K562 (cell line): ENCODE data around the gene TMEM245. TPM values are rescaled to one million over a fixed set of nuclear protein-coding genes. Genes with fewer than 3 reads are reported as not detected.
A peak's percentile ranks its signal among the peaks of the same experiment; 100 is the strongest.

ENCODE experiments used
- ATAC-seq: fragments of 200-7000 bp; cut with Tn5 transposase; 3 replicates; pipeline ENCODE4 v1.9.1; 2020; ENCODE audit warnings: moderate library complexity
- BruUV-seq: library from RNA; stranded (reverse); fragments of 400-500 nt; replicated peaks from 2 replicates; lab custom pipeline; 2021; lab: Mats Ljungman, UMichigan
- CTCF ChIA-PET: fragments of 300-600 bp; formaldehyde crosslinking; extraction: SDS; loops from one replicate; lab custom pipeline; 2021; ENCODE audit warnings: low intra/inter-chr PET ratio; lab: Yijun Ruan, JAX
- POLR2A ChIA-PET: fragments of 300-600, 350-650 bp; sonication (Branson Sonifier 250); formaldehyde crosslinking; extraction: SDS; loops from one replicate; lab custom pipeline; 2021; ENCODE audit warnings: antibody characterized with exemption, inconsistent platforms; lab: Yijun Ruan, JAX
- DNase-seq, 4 experiments: peaks; one replicate each; pipeline versions ENCODE4 v3.0.0 to v3.0.0-alpha.2; 2011 to 2018; ENCODE audit warnings: low spot score in 3 of 4, mixed read lengths in 3 of 4; ENCODE audit errors: extremely low read depth in 1 of 4
- FAIRE-seq: peaks from 2 replicates; lab custom pipeline; 2011; peaks lifted over from hg19 to GRCh38; lab: Jason Lieb, UNC
- H2AFZ ChIP-seq: 2 replicates; pipeline ENCODE4 v1.6.0; 2011; ENCODE audit warnings: low read depth, low read length, control low read depth, inconsistent platforms
- H3K27ac ChIP-seq: fragments of 200-600 bp; 3 replicates; pipeline ENCODE4 v1.8.0; 2011; ENCODE audit warnings: low read depth, mild to moderate bottlenecking, control low read depth, inconsistent platforms, low read length, moderate library complexity, mixed read lengths; ENCODE audit errors: extremely low read depth
- H3K27me3 ChIP-seq, 2 experiments: fragments of 300-600 bp in 1 of 2; 2 replicates in 1 of 2; 3 replicates in 1 of 2; pipeline versions ENCODE4 v1.6.0 to v1.8.0; 2011; ENCODE audit warnings: inconsistent platforms in 2 of 2, low read length in 2 of 2, mild to moderate bottlenecking in 1 of 2, mixed read lengths in 1 of 2, moderate library complexity in 1 of 2; ENCODE audit not compliant: control insufficient read depth in 2 of 2, insufficient read depth in 2 of 2
- H3K36me3 ChIP-seq: fragments of 300-600 bp; 3 replicates; pipeline ENCODE4 v1.8.0; 2011; ENCODE audit warnings: mild to moderate bottlenecking, low read length, inconsistent platforms; ENCODE audit not compliant: control insufficient read depth, insufficient read depth
- H3K4me1 ChIP-seq, 2 experiments: fragments of 200-600 bp in 1 of 2; replicated peaks in 1 of 2; 2 replicates in 1 of 2; 3 replicates in 1 of 2; pipeline versions ENCODE4 v1.5.1 to v1.8.0; 2011; ENCODE audit warnings: inconsistent platforms in 2 of 2, low read length in 2 of 2, mild to moderate bottlenecking in 1 of 2, mixed read lengths in 1 of 2, moderate library complexity in 1 of 2; ENCODE audit not compliant: control insufficient read depth in 2 of 2, insufficient read depth in 2 of 2
- H3K4me2 ChIP-seq: 2 replicates; pipeline ENCODE4 v1.6.1; 2011; ENCODE audit warnings: low read length, control low read depth, inconsistent platforms, mixed read lengths; ENCODE audit not compliant: insufficient read depth
- H3K4me3 ChIP-seq: fragments of 200-600 bp; sonication (generic), shearing (Covaris generic); 2 replicates; pipeline ENCODE4 v1.5.1; 2016; ENCODE audit warnings: control low read depth, inconsistent platforms
- H3K79me2 ChIP-seq: fragments of 200-600 bp; 3 replicates; pipeline ENCODE4 v1.8.0; 2011; ENCODE audit warnings: low read length, inconsistent platforms; ENCODE audit not compliant: control insufficient read depth, insufficient read depth
- H3K9ac ChIP-seq, 2 experiments: 2 replicates each; pipeline versions ENCODE4 v1.6.0 to v1.6.1; 2011; ENCODE audit warnings: low read depth in 2 of 2, low read length in 2 of 2, control low read depth in 1 of 2, inconsistent platforms in 1 of 2, mild to moderate bottlenecking in 1 of 2, mixed read lengths in 1 of 2; ENCODE audit not compliant: insufficient read depth in 1 of 2
- H3K9me1 ChIP-seq: one replicate; pipeline ENCODE4 v1.6.0; 2011; ENCODE audit warnings: inconsistent platforms, mild to moderate bottlenecking, low read length, moderate library complexity; ENCODE audit not compliant: control insufficient read depth, insufficient read depth
- H3K9me3 ChIP-seq: replicated peaks from 2 replicates; pipeline ENCODE4 v1.5.1; 2011; ENCODE audit warnings: low read depth, low read length, inconsistent platforms; ENCODE audit not compliant: control insufficient read depth, insufficient read depth
- H4K20me1 ChIP-seq: replicated peaks from 2 replicates; pipeline ENCODE4 v1.6.1; 2011; ENCODE audit warnings: low read length, inconsistent platforms, mixed read lengths; ENCODE audit not compliant: control insufficient read depth, insufficient read depth
- EP400 ChIP-seq: fragments of 450-650 bp; IDR thresholded peaks from 2 replicates; pipeline ENCODE4 v1.6.1; 2017; ENCODE audit warnings: antibody characterized with exemption, mild to moderate bottlenecking, moderate library complexity
- HNRNPLL ChIP-seq: fragments of 200-400 bp; formaldehyde crosslinking; IDR thresholded peaks from 2 replicates; pipeline ENCODE4 v1.6.1; 2017; ENCODE audit warnings: low read length, low read depth, mild to moderate bottlenecking; ENCODE audit not compliant: poor library complexity, severe bottlenecking
- NR2C1 ChIP-seq, 2 experiments: fragments of 450-650 bp; IDR thresholded peaks; 2 replicates each; pipeline ENCODE4 v1.6.1; 2017; ENCODE audit warnings: mild to moderate bottlenecking in 2 of 2, antibody characterized with exemption in 1 of 2, inconsistent platforms in 1 of 2, missing compliant biosample characterization in 1 of 2, missing genetic modification characterization in 1 of 2
- NR2C2 ChIP-seq, 2 experiments: fragments of 200-800 bp in 1 of 2; sonication (Bioruptor generic) in 1 of 2; sonication (generic) in 1 of 2; formaldehyde crosslinking in 1 of 2; IDR thresholded peaks; 2 replicates each; pipeline versions ENCODE4 v1.6.1 to v1.8.0; 2016 to 2022; ENCODE audit warnings: mild to moderate bottlenecking in 1 of 2, missing compliant biosample characterization in 1 of 2, missing genetic modification characterization in 1 of 2, missing genetic modification reagents in 1 of 2
- RHOXF2B ChIP-seq: fragments of 250-450 bp; sonication (Bioruptor Pico); conservative IDR thresholded peaks from 2 replicates; pipeline ENCODE4 v1.5.1; 2021
- ZNF175 ChIP-seq: fragments of 200-800 bp; sonication (Bioruptor generic); IDR thresholded peaks from 2 replicates; pipeline ENCODE4 v1.6.1; 2016; ENCODE audit warnings: low read depth, mild to moderate bottlenecking, missing genetic modification characterization, missing compliant biosample characterization
- ZNF586 ChIP-seq: fragments of 450-650 bp; formaldehyde crosslinking; conservative IDR thresholded peaks from 2 replicates; pipeline ENCODE4 v1.4.0; 2020; ENCODE audit warnings: mild to moderate bottlenecking, moderate library complexity
- ZNF695 ChIP-seq: fragments of 450-650 bp; formaldehyde crosslinking; IDR thresholded peaks from 2 replicates; pipeline ENCODE4 v1.4.0; 2020; ENCODE audit warnings: mild to moderate bottlenecking, moderate library complexity
- ZNF830 ChIP-seq: fragments of 250-450 bp; sonication (Bioruptor Pico); IDR thresholded peaks from 2 replicates; pipeline ENCODE4 v1.5.0; 2021; ENCODE audit warnings: mild to moderate bottlenecking
- WGBS: fragments of 100-300 bp; shearing (Covaris generic); methylation state at CpG from one replicate; pipeline ENCODE4 v1.1.6; 2016; ENCODE audit warnings: low coverage, mixed read lengths; ENCODE audit not compliant: insufficient coverage; ENCODE audit errors: missing lambda C conversion rate; 5-methylcytosine and 5-hydroxymethylcytosine counted together
- in situ Hi-C: fragments of 300-500 bp; cut with MboI; formaldehyde crosslinking; loops from 4 replicates; pipeline ENCODE4 v1.15.0; 2018; ENCODE audit warnings: inconsistent platforms, mixed read lengths
- intact Hi-C: fragments of 100-400 bp; cut with micrococcal nuclease; formaldehyde crosslinking; loops from 2 replicates; pipeline ENCODE4 v1.14.2; 2022
- polyA plus RNA-seq, 8 experiments: library from polyadenylated mRNA; depleted of rRNA in 4 of 8; stranded (reverse) in 5 of 8; unstranded in 3 of 8; fragments of >200 nt; fragmentation: Nextera tagmentation in 2 of 8; fragmentation: Illumina TruSeq in 1 of 8; extraction: Ambion mirVana in 2 of 8; extraction: Trizol in 1 of 8; gene quantifications; 2 replicates each; pipeline versions ENCODE4 v1.2.1 to v1.2.3, GENCODE V29; 2011 to 2014; ENCODE audit warnings: inconsistent platforms in 1 of 8, missing spikeins in 1 of 8
- total RNA-seq, 7 experiments: library from RNA; depleted of rRNA in 6 of 7; stranded (reverse); fragments of >200 nt in 6 of 7; fragmentation: Illumina TruSeq in 2 of 7; extraction: Trizol in 2 of 7; gene quantifications; 2 replicates each; pipeline versions ENCODE4 v1.2.1 to v1.2.3, GENCODE V29; 2011 to 2021; ENCODE audit warnings: low replicate concordance in 1 of 7
- TF ChIP-seq, protein P1 (sequence below): fragments of 450-650 bp; IDR thresholded peaks from 2 replicates; pipeline ENCODE4 v1.6.1; 2017; ENCODE audit warnings: antibody characterized with exemption
- TF ChIP-seq, protein P2 (sequence below): fragments of 450-650 bp; IDR thresholded peaks from 2 replicates; pipeline ENCODE4 v1.6.1; 2017; ENCODE audit warnings: antibody characterized with exemption, mild to moderate bottlenecking

The TMEM245 gene
- total and polyA plus RNA-seq, 9 of the 15 experiments (the other 6 are each of a cell fraction or from before 2014, with no cell fraction given) = 8.5 to 43.2 (median 24.3) TPM

DNA sequence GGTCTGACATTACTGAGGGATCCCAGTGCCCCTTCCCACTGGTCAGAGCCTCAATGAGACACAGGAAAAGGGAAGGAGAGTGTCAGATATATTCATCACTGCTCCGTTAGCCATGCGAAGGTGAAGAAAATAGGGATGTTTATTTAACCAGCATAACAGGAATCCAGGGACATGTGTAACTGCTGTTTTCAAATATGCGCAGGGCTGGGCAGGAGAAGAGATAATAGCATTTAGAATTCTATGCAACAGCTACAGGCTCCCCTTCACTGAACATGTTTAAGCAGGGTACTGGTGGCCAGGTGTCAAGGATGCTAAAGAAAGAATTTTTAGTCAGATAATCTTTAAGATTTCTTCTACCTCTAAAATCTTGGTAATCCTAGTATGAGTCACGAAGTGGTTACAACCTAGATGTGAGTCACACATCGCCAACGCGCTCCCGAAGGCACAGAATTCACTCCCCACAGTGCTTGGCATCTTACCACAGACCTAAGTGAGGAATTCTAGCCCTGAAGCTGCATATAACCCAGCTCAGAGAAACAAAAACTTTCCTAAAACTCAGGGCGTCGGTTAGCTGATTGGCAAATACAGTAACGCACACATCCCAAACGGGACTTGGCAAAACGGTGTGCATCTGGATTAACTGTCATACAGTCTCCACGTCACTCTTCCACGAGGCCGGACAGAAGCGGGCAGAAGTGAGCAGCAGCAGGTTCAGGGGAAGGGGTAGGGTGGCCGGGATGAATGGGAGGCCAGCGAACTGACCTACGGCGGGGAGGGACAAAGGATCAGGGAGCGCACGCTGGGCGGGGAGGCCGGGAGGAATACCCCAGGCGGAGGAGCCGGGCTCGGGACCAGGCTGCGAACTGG is 107.5 kb downstream of the TMEM245 start:
- Histone ChIP-seq H3K27me3 (no peaks in the 10 kb centered on the region), H3K9me3 (no peaks in the 10 kb centered on the region), H3K27ac (peak overlapping the region; percentile 86), H3K9me1 (no peaks in the 10 kb centered on the region), H4K20me1 (no peaks in the 10 kb centered on the region; the same call in 1 of the 2 replicates), H2AFZ (peak overlapping the region; percentile 83), H3K79me2 (peaks cover 46% of the 10 kb centered on the region), H3K4me1 (peaks cover 20 to 37% of the 10 kb centered on the region in 2 experiments; a peak in 4 of 5 replicates), H3K9ac (peak overlapping the region; percentile 81 to 98), H3K4me3 (peak overlapping the region; percentile 81), H3K4me2 (peak overlapping the region; percentile 91), H3K36me3 (peaks cover 14% of the 10 kb centered on the region)
- intact Hi-C loops = loop anchor here (5.0 kb wide), 3 partner anchors 80 to 120 kb away; partner anchors contain the start of genes ABITRAM, ELP1 and TMEM245
- FAIRE-seq (peak; percentile 83), DNase-seq (peak in 3 of 4 experiments; percentile 23 to 66 (median 38)), ATAC-seq (peak; percentile 43)
- CTCF ChIA-PET = no interaction called here
- POLR2A ChIA-PET = interaction anchor here (0.6 to 1.4 kb wide), 5 partner anchors 17 to 1195 kb away, joined by 3 to 5 read pairs (median 3); no protein-coding TSS in a partner anchor
- TSS peak; percentile 38 for BruUV-seq
- WGBS = 5% methylated on average over 28 of the region's 29 CpGs
- in situ Hi-C loops = no loop called here
- TF ChIP-seq NR2C1 (IDR thresholded peaks at IDR 0.05) (no peak), NR2C1 (tag; IDR thresholded peaks at IDR 0.05) (no peak), HNRNPLL (no peak), ZNF830 (no peak), ZNF175 (CRISPR knock-in tag) (no peak), RHOXF2B (no peak), ZNF586 (CRISPR knock-in tag) (no peak), ZNF695 (CRISPR knock-in tag) (no peak), EP400 (0 out of 2 replicates have a peak, but pooled peaks have one; percentile 20), NR2C2 (CRISPR knock-in tag; IDR thresholded peaks at IDR 0.05) (no peak), NR2C2 (tag; IDR thresholded peaks at IDR 0.05) (no peak)
- TF ChIP-seq, protein P1, sequence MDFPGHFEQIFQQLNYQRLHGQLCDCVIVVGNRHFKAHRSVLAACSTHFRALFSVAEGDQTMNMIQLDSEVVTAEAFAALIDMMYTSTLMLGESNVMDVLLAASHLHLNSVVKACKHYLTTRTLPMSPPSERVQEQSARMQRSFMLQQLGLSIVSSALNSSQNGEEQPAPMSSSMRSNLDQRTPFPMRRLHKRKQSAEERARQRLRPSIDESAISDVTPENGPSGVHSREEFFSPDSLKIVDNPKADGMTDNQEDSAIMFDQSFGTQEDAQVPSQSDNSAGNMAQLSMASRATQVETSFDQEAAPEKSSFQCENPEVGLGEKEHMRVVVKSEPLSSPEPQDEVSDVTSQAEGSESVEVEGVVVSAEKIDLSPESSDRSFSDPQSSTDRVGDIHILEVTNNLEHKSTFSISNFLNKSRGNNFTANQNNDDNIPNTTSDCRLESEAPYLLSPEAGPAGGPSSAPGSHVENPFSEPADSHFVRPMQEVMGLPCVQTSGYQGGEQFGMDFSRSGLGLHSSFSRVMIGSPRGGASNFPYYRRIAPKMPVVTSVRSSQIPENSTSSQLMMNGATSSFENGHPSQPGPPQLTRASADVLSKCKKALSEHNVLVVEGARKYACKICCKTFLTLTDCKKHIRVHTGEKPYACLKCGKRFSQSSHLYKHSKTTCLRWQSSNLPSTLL = no peak
- TF ChIP-seq, protein P2, sequence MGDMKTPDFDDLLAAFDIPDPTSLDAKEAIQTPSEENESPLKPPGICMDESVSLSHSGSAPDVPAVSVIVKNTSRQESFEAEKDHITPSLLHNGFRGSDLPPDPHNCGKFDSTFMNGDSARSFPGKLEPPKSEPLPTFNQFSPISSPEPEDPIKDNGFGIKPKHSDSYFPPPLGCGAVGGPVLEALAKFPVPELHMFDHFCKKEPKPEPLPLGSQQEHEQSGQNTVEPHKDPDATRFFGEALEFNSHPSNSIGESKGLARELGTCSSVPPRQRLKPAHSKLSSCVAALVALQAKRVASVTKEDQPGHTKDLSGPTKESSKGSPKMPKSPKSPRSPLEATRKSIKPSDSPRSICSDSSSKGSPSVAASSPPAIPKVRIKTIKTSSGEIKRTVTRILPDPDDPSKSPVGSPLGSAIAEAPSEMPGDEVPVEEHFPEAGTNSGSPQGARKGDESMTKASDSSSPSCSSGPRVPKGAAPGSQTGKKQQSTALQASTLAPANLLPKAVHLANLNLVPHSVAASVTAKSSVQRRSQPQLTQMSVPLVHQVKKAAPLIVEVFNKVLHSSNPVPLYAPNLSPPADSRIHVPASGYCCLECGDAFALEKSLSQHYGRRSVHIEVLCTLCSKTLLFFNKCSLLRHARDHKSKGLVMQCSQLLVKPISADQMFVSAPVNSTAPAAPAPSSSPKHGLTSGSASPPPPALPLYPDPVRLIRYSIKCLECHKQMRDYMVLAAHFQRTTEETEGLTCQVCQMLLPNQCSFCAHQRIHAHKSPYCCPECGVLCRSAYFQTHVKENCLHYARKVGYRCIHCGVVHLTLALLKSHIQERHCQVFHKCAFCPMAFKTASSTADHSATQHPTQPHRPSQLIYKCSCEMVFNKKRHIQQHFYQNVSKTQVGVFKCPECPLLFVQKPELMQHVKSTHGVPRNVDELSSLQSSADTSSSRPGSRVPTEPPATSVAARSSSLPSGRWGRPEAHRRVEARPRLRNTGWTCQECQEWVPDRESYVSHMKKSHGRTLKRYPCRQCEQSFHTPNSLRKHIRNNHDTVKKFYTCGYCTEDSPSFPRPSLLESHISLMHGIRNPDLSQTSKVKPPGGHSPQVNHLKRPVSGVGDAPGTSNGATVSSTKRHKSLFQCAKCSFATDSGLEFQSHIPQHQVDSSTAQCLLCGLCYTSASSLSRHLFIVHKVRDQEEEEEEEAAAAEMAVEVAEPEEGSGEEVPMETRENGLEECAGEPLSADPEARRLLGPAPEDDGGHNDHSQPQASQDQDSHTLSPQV = no peak
